Germinal center (tissue), 1 donor: ENCODE results near the gene SGMS1.
"Not testable (repeated sequence)": the region's sequence is repeated elsewhere in the genome, so short reads cannot be mapped to it uniquely, and the experiment has no call there.

Source experiments
- DNase-seq: peaks from one replicate; pipeline ENCODE4 v3.0.0; 2012; ENCODE audit warnings: mixed read lengths, low spot score

The SGMS1 gene

DNA sequence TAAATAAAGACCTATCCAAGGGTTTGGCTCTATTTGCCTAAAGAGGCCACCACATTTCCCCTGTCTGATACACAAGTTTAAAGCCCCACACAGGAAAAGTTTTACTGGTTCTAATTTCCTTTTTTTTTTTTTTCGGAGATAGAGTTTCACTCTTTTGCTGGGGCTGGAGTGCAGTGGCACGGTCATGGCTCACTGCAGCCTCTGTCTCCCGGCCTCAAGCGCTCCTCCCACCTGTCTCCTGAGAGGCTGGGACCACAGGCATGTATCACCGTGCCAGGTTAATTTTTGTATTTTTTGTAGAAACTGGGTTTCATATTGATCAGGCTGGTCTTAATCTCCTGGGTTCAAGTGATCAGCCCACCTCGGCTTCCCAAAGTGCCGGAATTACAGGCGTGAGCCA lies 319.1 kb downstream of the SGMS1 start:
- no peak for DNase-seq

DNA sequence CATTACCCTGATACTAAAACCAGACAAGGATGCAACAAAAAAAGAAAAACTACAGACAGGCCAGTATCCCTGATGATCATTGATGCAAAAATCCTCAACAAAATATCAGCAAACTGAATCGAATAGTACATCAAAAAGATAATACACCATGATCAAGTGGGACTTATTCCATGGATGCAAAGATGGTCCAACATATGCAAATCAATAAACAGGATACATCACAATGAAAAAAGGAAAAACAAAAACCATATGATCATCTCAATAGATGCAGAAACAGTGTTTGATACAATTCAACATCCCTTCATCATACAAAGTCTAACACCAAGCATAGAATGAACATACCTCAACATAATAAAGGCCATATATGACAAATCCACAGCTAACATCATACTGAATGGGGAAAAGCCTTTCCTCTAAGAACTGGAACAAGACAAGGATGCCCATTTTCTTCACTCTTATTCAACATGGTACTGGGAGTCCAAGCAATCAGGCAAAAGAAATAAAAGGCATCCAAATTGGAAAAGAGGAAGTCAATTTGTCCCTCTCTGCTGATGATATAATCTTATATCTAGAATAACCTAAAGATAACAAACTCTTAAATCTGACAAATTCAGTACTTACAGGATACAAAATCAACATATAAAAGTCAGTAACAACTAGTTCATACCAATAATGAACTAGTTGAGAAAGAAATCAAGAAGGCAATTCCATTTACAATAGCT lies 323.6 kb downstream of the SGMS1 start:
- no peak for DNase-seq

DNA sequence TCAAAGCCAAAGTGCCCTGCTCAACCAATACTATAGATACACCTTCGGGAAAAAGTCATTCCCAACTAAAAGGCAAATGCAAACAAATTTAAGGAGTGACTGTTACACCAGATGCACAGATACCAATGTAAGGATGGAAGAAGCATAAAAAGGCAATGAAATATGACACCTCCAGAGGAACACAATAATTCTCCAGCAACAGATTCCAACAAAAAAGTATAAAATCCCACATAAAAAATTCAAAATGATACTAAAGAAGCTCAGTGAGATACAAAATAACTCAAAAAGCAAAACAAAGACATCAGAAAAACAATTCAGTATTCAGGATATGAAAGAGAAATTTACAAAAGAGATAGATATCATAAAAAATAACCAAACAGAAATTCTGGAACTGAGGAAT lies 328.4 kb downstream of the SGMS1 start:
- no peak for DNase-seq

DNA sequence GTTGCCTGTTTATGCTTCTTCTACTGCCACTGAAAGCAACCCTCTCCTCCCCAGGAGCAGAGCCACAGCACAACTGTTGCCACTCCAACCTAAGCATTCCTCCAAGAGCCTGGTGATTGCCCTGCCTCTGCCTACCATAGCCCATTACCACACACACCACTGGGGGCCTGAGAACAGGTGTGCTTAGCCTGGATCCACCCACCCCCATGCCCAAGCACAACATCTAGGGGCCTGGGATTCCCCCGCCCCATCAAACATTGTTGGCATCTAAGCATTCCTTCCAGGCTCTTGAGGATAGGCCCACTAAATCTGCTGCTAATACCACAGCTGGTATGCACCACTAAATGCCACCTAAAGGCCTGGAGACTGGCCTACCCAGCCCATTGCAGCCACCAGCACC lies 329.2 kb downstream of the SGMS1 start:
- no peak for DNase-seq

DNA sequence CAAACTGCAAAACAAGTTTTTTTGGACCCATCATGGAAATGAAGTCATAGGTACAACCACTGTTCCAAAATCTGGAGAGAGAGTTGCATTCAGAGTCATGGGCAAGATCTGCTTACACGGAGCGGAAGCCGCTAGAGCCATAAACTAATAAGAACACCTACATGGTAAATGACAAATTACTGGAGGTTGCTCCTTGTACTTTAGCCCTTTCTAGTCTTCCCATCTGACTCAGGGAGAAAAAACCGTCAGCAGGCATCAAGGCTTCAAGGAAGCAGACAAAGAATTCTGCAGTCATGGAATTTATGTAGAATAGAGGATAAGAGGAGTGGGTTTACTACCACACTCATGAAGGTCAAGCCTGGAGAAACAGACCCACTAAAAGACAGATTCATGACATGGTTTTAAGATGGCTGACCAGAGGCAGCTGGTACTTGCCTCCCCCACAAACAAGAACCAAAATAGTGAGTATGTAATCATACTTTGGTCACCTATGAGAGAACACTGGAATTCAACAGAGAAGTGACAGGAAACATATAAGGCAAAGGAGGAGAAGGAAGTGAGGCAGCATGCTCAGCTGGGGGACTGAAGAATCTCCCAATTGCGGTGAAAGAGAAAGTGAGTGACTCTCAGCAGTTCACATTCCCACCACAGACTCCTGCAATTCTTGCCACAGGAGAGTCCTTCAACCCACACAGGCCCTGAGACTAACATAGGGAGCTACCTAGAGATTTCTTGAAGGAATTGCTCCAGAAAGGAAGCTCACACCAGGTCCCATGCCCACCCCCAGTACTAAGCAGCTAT lies 330.0 kb downstream of the SGMS1 start:
- no peak for DNase-seq

DNA sequence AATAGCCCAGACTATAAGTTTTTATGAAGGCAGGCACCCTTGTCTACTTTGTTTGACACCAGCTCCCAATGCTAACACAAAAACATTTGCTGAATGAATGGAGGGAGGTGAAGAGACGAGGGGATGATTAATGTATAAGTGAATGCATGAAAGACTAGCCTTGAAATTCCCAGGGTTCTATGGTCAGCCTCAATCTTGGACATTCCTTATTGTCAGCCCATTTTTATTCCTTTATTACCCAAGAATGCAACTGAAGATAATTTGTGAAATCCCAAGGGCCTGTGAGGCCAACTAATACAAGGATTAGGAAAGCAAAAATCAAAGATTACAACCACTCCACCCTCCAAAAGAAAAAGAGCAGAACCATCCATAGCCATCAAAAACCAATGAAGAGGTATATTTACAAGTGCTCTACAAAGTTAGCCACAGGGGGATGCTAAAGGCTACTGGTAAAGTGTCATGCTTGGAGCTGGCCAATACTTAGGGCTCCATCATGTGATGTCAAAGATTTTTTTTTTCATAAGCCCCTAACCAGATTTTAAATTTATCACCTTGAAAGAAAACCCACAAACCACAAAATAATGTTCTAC lies 332.4 kb downstream of the SGMS1 start:
- DNase-seq: no peak

DNA sequence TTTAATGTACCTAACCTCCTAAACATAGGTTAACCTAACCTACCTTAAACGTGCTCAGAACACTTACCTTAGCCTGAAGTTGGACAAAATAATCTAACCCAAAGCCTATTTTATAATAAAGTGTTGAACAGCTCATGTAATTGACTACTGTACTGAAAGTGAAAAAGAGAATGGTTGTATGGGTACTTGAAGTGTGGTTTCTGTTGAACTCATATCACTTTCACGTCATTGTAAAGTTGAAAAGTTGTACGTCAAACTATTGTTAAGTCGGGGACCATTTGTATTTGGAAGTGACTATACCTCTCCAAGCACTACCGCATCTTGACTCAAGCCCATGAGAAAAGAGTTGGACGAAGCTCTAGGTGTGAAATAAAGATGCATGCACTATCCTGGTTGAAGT lies 334.6 kb downstream of the SGMS1 start:
- no peak for DNase-seq

DNA sequence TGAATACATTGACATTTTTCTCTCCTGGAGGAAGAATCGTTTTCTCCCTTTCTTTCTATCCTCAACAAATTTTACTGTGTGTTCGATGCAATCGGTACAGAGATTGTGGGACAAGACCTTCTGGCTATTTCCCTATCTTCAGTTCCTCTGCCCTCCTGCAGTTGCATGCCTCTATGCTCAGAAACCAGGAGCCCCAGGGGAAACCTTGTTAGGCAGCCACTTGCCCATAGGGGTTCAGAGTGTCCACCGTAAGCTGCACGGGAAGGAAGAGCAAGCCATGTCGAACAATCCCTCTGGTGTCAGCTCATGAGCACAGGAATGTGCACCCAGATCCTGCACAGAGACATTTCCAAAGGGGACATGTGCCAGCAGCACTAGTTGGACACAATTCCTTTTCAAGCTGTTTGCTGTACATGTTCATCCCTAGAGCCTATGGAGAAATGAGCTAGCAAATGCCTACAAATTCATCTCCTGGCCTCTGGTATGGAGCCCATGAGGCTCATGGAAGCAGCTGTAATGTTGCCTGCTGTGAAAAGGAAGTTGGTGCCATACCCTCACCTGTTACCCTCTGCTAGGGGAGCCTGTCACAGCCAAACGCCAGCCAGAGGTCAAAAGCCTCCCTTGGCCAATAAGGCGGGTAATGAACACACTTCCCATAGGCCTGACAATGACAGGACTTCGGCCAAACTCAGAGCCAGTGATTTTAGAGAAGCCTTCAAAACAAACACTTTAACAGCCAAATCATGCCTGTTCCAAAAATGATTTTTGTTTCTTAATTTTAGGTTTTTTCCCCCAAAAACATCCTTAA lies 336.6 kb downstream of the SGMS1 start:
- no peak for DNase-seq

DNA sequence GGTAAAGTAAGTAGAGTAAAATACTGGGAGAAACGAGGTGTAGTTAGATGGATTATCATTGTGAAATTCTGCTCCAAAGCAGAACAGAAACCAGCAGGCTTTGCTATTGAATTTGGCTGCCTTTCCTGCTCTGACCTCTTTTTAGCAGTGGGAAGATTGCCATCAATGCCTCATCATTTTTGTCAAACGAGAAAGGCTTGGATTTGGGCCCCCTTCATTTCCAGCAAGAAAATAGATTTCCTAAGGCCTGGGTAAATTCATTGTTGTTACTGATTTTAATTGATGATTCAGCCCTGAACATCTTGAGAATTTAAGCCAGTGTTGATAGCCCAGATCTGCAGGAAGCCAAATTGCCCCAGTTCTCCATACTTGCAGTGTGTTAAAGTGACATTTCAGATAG lies 337.2 kb downstream of the SGMS1 start:
- DNase-seq: no peak

DNA sequence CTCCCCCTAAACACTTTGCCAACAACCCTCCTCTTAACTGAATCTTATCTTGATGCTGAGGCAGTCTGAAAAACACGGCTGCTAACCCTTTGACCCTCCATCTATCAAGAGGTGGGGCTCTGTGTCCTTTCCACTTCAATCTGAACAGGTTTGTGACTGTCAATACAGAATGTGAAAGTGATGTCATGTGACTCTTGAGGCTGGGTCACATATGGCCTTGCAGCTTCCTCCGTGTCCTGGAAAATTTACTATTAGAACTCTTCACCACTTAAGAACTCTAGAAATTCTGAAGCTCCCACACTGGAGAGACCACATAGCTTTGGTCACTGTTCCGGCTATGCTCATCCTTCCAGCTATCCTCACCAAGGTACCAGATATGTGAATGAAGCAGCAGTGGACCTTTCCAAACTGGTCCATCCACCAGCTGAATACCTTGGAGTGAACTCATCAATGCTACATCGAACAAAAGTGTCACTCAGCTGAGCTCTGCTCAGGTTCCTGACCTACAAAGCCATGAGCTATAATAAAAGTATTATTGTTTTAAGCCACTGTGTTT lies 341.7 kb downstream of the SGMS1 start:
- DNase-seq: no peak

DNA sequence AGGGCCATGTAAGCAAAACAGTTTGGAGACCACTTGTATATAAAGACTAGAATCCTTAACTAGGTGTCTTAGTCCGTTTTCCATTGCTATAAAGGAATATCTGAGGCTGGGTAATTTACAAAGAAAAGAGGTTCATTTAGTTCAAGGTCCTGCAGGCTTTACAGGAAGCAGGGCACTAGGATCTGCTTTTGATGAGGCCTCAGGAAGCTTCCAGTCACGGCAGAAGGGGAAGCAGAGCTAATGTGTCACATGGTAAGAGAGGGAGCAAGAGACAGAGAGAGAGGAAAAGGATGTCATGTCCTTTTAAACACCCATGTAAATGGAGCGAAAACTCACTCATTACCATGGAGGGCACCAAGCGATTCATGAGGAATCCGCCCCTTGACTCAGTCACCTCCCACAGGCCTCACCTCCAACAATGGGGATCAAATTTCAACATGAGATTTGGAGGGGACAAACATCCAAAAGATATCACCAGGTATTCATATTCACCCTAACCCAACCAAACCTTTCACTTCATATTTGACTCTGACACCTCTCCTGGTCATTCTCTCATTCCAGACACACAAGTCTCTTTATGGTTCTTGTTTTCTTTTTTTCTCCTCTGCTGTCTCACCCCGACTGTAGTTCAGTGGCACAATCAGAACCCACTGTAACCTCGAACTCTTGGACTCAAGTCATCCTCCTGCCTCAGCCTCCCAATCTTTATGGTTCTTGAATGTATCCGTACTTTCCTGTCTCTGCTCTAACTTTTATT lies 342.4 kb downstream of the SGMS1 start:
- no peak for DNase-seq

DNA sequence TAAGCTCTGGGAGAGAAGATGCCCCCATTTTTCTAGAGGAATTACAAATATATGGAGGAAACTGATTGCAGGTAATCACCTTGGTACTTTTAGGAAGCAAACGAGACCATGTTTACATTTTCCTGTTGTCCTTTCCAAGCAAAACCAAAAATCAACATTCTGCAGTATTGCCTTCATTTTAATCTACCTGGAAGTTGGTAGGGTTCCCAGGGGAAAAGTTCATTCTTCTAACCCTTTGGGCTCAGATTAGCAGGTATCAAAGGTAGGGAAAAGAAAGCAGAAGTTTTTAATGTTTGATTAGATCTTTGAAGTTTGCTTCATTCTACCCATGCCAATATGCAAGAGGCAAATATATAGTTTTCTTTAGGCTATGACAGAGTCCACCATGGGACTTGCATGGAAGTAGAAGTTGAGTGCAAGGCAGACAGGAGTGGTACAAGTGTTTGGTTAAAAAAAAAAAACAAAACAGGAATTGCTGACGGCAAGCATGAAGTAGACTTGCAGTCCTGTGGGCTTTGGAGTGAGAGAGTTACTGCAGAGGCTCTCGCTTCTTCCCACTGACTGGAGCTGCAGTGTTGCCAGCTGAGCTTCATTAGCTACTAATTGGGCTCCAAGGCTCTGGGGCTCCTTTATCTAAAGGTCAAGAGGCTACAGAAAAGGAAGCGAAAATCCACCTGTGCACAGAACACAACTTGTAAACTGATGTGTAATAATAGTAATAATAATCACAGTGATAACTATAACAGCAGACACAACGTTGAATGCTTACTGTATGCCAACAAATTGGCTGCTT lies 343.5 kb downstream of the SGMS1 start:
- DNase-seq: no peak

DNA sequence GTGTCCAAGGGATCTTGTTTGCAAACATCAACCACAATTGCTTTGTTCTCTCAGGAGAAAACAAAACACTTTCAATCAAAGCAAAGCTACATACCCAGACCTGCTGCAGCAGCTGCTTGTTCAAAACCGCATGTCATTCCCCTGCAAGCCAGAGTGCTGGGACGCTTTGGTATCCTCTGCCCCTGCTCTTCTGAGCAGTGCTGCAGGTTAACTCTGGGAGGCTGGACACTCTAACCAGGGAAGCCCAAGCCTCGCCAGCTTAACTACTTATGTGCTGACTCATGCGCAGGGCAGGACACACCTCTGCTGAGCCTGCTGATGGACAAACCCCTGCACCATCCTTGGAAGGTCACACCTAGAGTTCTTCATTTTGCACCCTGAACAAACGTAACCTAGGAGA lies 344.3 kb downstream of the SGMS1 start:
- DNase-seq: no peak

DNA sequence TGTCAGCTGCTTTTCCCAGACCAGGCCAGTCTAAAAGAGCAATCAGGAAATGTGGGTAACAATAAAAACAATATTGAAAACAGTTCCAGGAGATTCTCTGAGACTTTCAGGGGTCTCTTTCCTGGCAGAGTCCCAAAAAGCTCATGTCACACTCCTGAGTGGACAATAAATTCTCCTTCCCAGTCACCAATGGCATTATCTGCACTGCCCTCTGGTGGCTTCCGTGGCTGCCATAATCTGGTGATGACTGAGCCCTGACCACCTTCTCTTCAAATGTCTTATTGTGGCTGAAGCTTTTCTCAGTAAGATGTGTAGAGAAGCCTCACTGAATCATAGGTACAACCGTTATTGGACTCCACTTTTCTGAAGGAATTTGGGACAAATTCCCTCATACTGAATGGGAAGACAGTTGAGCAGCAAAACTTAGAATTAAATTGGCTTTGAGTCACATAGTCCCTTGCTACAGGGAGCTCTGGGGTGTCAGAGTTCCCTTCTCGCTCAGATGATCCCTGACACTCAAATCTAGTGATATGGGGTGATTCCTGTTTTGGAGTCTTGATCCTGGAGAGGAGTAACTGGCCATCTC lies 348.0 kb downstream of the SGMS1 start:
- DNase-seq: peak; percentile 25

DNA sequence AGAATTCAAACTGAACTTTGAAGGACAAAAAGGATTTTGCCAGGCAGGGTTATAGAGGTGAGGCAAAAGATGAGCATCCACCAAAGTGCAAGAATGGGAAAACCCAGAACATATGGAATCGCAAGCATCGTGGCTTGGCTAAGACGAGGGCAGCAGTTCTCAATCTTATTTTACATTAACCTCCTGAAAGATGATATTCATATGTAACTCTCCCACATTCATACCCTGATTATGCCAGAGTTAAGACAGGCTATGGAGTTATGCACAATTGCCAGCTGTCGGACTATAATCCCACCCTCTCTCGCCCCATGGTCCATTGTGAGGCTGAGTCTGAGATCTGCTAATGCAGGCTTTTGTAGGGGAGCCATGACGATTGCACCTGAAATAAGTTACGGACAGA lies 351.2 kb downstream of the SGMS1 start:
- DNase-seq: no peak

DNA sequence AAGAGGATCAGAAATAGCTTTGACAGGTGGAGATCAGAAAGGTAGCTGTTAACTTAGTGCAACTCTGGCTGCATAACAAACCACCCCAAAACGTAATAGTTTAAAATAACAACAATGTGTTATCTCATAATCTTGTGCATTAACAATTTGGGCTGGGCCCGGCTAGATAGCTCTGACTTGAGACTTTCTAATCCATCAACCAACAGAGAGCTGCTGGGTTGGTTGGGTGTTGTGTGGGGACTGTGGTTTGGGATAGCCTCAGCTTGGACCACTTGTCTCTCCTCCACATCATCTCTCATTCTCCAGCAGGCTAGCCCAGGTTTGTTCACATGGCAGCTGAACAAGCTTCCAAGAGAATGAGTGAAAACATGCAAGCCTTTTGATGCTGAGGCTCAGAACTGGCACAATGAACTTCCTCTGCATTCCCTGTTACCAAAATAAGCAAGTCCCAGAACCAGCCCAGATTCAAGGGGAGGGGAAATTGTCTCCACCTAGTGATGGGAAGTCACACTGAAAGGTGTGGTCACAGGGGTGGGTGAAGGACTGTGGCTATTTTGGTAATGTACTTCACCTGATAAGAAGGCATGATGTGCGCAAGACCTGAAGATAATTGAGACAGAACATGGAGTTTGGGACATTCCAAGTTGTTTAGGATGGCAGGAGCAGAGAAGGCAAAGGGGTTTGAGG lies 352.0 kb downstream of the SGMS1 start:
- DNase-seq: no peak

DNA sequence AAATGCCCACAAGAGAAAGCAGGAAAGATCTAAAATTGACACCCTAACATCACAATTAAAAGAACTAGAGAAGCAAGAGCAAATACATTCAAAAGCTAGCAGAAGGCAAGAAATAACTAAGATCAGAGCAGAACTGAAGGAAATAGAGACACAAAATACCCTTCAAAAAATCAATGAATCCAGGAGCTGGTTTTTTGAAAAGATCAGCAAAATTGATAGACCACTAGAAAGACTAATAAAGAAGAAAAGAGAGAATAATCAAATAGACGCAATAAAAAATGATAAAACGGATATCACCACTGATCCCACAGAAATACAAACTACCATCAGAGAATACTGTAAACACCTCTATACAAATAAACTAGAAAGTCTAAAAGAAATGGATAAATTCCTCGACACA lies 355.9 kb downstream of the SGMS1 start:
- DNase-seq: not testable (repeated sequence)

DNA sequence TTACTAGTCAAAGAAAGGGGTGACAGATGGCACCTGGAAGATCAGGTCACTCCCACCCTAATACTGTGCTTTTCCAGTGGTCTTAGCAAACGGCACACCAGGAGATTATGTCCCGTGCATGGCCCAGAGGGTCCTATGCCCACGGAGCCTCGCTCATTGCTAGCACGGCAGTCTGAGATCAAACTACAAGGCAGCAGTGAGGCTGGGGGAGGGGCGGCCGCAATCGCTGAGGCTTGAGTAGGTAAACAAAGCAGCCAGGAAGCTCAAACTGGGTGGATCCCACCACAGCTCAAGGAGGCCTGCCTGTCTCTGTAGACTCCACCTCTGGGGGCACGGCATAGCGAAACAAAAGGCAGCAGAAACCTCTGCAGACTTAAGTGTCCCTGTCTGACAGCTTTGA lies 361.1 kb downstream of the SGMS1 start:
- DNase-seq: not testable (repeated sequence)

DNA sequence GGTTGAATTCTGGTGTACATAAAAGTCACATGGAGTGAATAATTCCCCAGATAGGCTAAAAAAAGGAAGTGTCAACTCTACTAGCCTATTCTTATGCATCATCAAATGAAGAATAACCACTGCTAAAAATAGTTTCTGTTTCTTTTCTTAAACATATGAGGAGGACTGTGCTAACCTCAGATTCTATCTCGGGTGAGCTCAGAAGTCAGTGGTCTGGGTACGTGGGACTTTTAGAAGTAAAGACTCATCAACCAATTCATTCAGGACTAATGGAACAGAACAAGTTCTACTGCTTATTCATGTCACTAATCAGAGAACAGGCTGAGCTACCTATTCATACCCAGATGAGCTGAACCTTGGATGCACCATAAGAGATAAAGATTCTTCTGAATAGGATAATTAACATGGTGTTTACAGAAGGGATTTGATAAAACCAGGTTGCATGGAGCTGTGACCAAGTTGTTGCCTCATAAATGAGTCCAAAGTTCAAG lies 362.9 kb downstream of the SGMS1 start:
- DNase-seq: peak; percentile 54
